ENCODE results near the gene KRT40.
"Not testable (repeated sequence)": the region's sequence is repeated elsewhere in the genome, so short reads cannot be mapped to it uniquely, and the experiment has no call there.

The KRT40 gene

GRCh38 chr17:41009301-41009760, 25.2 kb upstream of the KRT40 start:
- no peak overlapping the region for H3K4me3 ChIP-seq (ENCODE audit: low read length)
- no peak for TF ChIP-seq ZNF274 (IDR thresholded peaks at IDR 0.05; ENCODE audit: low read depth, low read length)

- no peak for TF ChIP-seq ZNF274 (IDR thresholded peaks at IDR 0.05; ENCODE audit: low read depth, low read length)
Observed at GRCh38 chr17:41008811-41009210, 24.7 kb upstream of the KRT40 start, which contains the start of gene KRTAP3-1. Gene KRTAP3-1 (minus strand): TSS chr17:41009128. CDS start chr17:41009074, 54 bp downstream.

GRCh38 chr17:41004397-41004796, 20.3 kb upstream of the KRT40 start:
- TF ChIP-seq ZNF274 (IDR thresholded peaks at IDR 0.05; ENCODE audit: low read depth, low read length), result no peak
- H3K4me3 ChIP-seq (ENCODE audit: low read length), result no peak overlapping the region

More at GRCh38 chr17:41008811-41009210, 24.7 kb upstream of the KRT40 start, which contains the start of gene KRTAP3-1:
- no peak within 1 kb of the TSS for H3K4me3 ChIP-seq (ENCODE audit: low read length)

- TF ChIP-seq ZNF274 (IDR thresholded peaks at IDR 0.05; ENCODE audit: low read depth, low read length), result no peak
- no peak overlapping the region for H3K4me3 ChIP-seq (ENCODE audit: low read length)
Observed at GRCh38 chr17:41003926-41004325, 19.8 kb upstream of the KRT40 start.

GRCh38 chr17:41002814-41003213, 18.7 kb upstream of the KRT40 start:
- no peak for TF ChIP-seq ZNF274 (IDR thresholded peaks at IDR 0.05; ENCODE audit: low read depth, low read length)
- no peak overlapping the region for H3K4me3 ChIP-seq (ENCODE audit: low read length)

GRCh38 chr17:41001795-41002194, 17.7 kb upstream of the KRT40 start:
- no peak overlapping the region for H3K4me3 ChIP-seq (ENCODE audit: low read length)
- TF ChIP-seq ZNF274 (IDR thresholded peaks at IDR 0.05; ENCODE audit: low read depth, low read length), result no peak

GRCh38 chr17:40999563-40999962, 15.4 kb upstream of the KRT40 start, which contains the start of gene KRTAP3-2:
Gene KRTAP3-2 (minus strand): TSS chr17:40999906. CDS start chr17:40999853, 53 bp downstream.
- H3K4me3 ChIP-seq (ENCODE audit: low read length), result not testable (repeated sequence)

- no peak for TF ChIP-seq ZNF274 (IDR thresholded peaks at IDR 0.05; ENCODE audit: low read depth, low read length)
- H3K4me3 ChIP-seq (ENCODE audit: low read length), result no peak overlapping the region
Observed at GRCh38 chr17:40997361-40997760, 13.2 kb upstream of the KRT40 start.

- H3K4me3 ChIP-seq (ENCODE audit: low read length), result no peak overlapping the region
- TF ChIP-seq ZNF274 (IDR thresholded peaks at IDR 0.05; ENCODE audit: low read depth, low read length), result no peak
Observed at GRCh38 chr17:40996829-40997228, 12.7 kb upstream of the KRT40 start.

GRCh38 chr17:40995116-40995515, 11.0 kb upstream of the KRT40 start:
- TF ChIP-seq ZNF274 (IDR thresholded peaks at IDR 0.05; ENCODE audit: low read depth, low read length), result no peak
- no peak overlapping the region for H3K4me3 ChIP-seq (ENCODE audit: low read length)

- TF ChIP-seq ZNF274 (IDR thresholded peaks at IDR 0.05; ENCODE audit: low read depth, low read length), result no peak
- no peak within 1 kb of the TSS for H3K4me3 ChIP-seq (ENCODE audit: low read length)
Observed at GRCh38 chr17:40993839-40994238, 9.7 kb upstream of the KRT40 start, which contains the start of gene KRTAP3-3. Gene KRTAP3-3 (minus strand): TSS chr17:40994164. CDS start chr17:40994097, 67 bp downstream.

GRCh38 chr17:40993084-40993483, 9.0 kb upstream of the KRT40 start:
- no peak for TF ChIP-seq ZNF274 (IDR thresholded peaks at IDR 0.05; ENCODE audit: low read depth, low read length)
- no peak overlapping the region for H3K4me3 ChIP-seq (ENCODE audit: low read length)

GRCh38 chr17:40992666-40993065, 8.5 kb upstream of the KRT40 start:
- TF ChIP-seq ZNF274 (IDR thresholded peaks at IDR 0.05; ENCODE audit: low read depth, low read length), result no peak
- no peak overlapping the region for H3K4me3 ChIP-seq (ENCODE audit: low read length)

- no peak overlapping the region for H3K4me3 ChIP-seq (ENCODE audit: low read length)
- TF ChIP-seq ZNF274 (IDR thresholded peaks at IDR 0.05; ENCODE audit: low read depth, low read length), result no peak
Observed at GRCh38 chr17:40986920-40987319, 2.8 kb upstream of the KRT40 start.

GRCh38 chr17:40981115-40981514, 3.0 kb downstream of the KRT40 start:
- no peak overlapping the region for H3K4me3 ChIP-seq (ENCODE audit: low read length)
- no peak for TF ChIP-seq ZNF274 (IDR thresholded peaks at IDR 0.05; ENCODE audit: low read depth, low read length)

- H3K4me3 ChIP-seq (ENCODE audit: low read length), result no peak overlapping the region
- no peak for TF ChIP-seq ZNF274 (IDR thresholded peaks at IDR 0.05; ENCODE audit: low read depth, low read length)
Observed at GRCh38 chr17:40980596-40980995, 3.5 kb downstream of the KRT40 start.

All from GM08714 (cell line).